Measurements from ENCODE around the gene WDR62. TPM values are rescaled to one million over a fixed set of nuclear protein-coding genes. Genes with fewer than 3 reads are reported as not detected.

WDR62 gene
- total RNA-seq, 2 experiments from 2014 or later = 2.0 to 2.6 TPM

GRCh38 chr19:36084231-36085009 lies 29.7 kb downstream of the WDR62 start:
- TF ChIP-seq CTCF (IDR thresholded peaks at IDR 0.05) = no peak
- H3K27me3 ChIP-seq (ENCODE audit: control insufficient read depth in 1 of 2, insufficient read depth in 2 of 2, low read length in 2 of 2) = no peaks in the 10 kb centered on the region
- Mint-ChIP-seq H3K4me1 (ENCODE audit: low read depth) (no peaks in the 10 kb centered on the region), H3K4me3 (no peak overlapping the region), H3K9me3 (no peaks in the 10 kb centered on the region), H3K27ac (no peak overlapping the region), H3K27me3 (no peaks in the 10 kb centered on the region), H3K36me3 (ENCODE audit: low read depth) (no peaks in the 10 kb centered on the region)
- H3K4me1 ChIP-seq (ENCODE audit: insufficient read depth, low read length) = no peaks in the 10 kb centered on the region
- intact Hi-C loops (cut with DNase I, micrococcal nuclease) = no loop called here
- H3K9me3 ChIP-seq (ENCODE audit: control insufficient read depth in 1 of 2, insufficient read depth in 1 of 2, low read length in 2 of 2) = no peaks in the 10 kb centered on the region
- ATAC-seq (ENCODE audit: poor library complexity) = no peak
- CTCF ChIA-PET = no interaction called here
- DNase-seq = no peak
- H3K27ac ChIP-seq (ENCODE audit: low read depth in 1 of 2, low read length in 2 of 2) = no peak overlapping the region
- no peak overlapping the region for H3K4me3 ChIP-seq (ENCODE audit: low read length)
- peaks cover 6% of the 10 kb centered on the region for H3K36me3 ChIP-seq (ENCODE audit: insufficient read depth, low read length)
- POLR2A ChIA-PET = interaction anchor here (1.0 to 1.4 kb wide), 2 partner anchors 24 to 45 kb away, joined by 3 read pairs; no protein-coding TSS in a partner anchor

DNA sequence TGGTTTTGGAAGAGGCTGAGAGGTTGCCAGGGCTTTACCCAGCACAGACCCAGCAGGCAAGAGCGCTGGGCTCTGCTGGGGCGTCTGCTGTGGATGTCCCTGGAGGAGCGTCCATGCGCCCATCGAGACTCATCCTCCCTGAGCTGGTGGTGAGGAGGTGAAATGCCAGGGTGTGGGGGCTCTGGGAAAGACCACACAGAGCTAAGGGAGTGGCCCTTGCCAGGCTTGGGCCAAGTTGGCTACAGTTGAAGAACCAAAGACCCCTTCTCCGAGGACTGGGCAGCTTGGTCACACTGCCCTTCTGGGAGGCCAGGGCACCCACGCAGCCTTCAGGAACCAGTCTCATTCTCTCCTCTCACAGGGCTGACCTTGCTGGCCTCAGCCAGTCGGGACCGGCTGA lies 31.6 kb downstream of the WDR62 start:
- no peaks in the 10 kb centered on the region for H3K4me1 ChIP-seq (ENCODE audit: insufficient read depth, low read length)
- DNase-seq (no peak), ATAC-seq (ENCODE audit: poor library complexity) (no peak)
- no peaks in the 10 kb centered on the region for H3K9me3 ChIP-seq (ENCODE audit: control insufficient read depth in 1 of 2, insufficient read depth in 1 of 2, low read length in 2 of 2)
- Mint-ChIP-seq H3K4me3 (no peak overlapping the region), H3K36me3 (ENCODE audit: low read depth) (no peaks in the 10 kb centered on the region), H3K27ac (no peak overlapping the region), H3K27me3 (no peaks in the 10 kb centered on the region), H3K4me1 (ENCODE audit: low read depth) (no peaks in the 10 kb centered on the region), H3K9me3 (no peaks in the 10 kb centered on the region)
- peaks cover 4% of the 10 kb centered on the region for H3K36me3 ChIP-seq (ENCODE audit: insufficient read depth, low read length)
- intact Hi-C loops (cut with DNase I, micrococcal nuclease) = no loop called here
- ChIA-PET POLR2A (interaction anchor here (0.6 kb wide), 1 partner anchor 57 kb away, joined by 3 read pairs; no protein-coding TSS in a partner anchor), CTCF (no interaction called here)
- no peaks in the 10 kb centered on the region for H3K27me3 ChIP-seq (ENCODE audit: control insufficient read depth in 1 of 2, insufficient read depth in 2 of 2, low read length in 2 of 2)
- no peak for TF ChIP-seq CTCF (IDR thresholded peaks at IDR 0.05)
- H3K27ac ChIP-seq (ENCODE audit: low read depth in 1 of 2, low read length in 2 of 2) = no peak overlapping the region
- H3K4me3 ChIP-seq (ENCODE audit: low read length) = no peak overlapping the region

GRCh38 chr19:36089847-36090246 lies 35.1 kb downstream of the WDR62 start:
- ChIA-PET POLR2A (no interaction called here), CTCF (no interaction called here)
- no peak for TF ChIP-seq CTCF (IDR thresholded peaks at IDR 0.05)
- H3K4me3 ChIP-seq (ENCODE audit: low read length) = no peak overlapping the region
- peaks cover 2% of the 10 kb centered on the region for H3K36me3 ChIP-seq (ENCODE audit: insufficient read depth, low read length)
- H3K27me3 ChIP-seq (ENCODE audit: control insufficient read depth in 1 of 2, insufficient read depth in 2 of 2, low read length in 2 of 2) = no peaks in the 10 kb centered on the region
- H3K4me1 Mint-ChIP-seq (ENCODE audit: low read depth) = no peaks in the 10 kb centered on the region
- no peaks in the 10 kb centered on the region for H3K36me3 Mint-ChIP-seq (ENCODE audit: low read depth)
- ATAC-seq (ENCODE audit: poor library complexity) (no peak), DNase-seq (no peak)
- no peaks in the 10 kb centered on the region for H3K9me3 Mint-ChIP-seq
- H3K4me1 ChIP-seq (ENCODE audit: insufficient read depth, low read length) = no peaks in the 10 kb centered on the region
- no peak overlapping the region for H3K27ac Mint-ChIP-seq
- H3K27ac ChIP-seq (ENCODE audit: low read depth in 1 of 2, low read length in 2 of 2) = no peak overlapping the region
- no peaks in the 10 kb centered on the region for H3K27me3 Mint-ChIP-seq
- intact Hi-C loops (cut with DNase I, micrococcal nuclease) = no loop called here
- no peak overlapping the region for H3K4me3 Mint-ChIP-seq
- no peaks in the 10 kb centered on the region for H3K9me3 ChIP-seq (ENCODE audit: control insufficient read depth in 1 of 2, insufficient read depth in 1 of 2, low read length in 2 of 2)

Measured in CD4-positive, alpha-beta T cell (primary cell).